HG02623 (cell line): ENCODE results near the gene ANKRD39.
"Not testable (repeated sequence)": the region's sequence is repeated elsewhere in the genome, so short reads cannot be mapped to it uniquely, and the experiment has no call there.

Experiments used
- ATAC-seq: cut with Tn5 transposase; IDR thresholded peaks from one replicate; pipeline ENCODE4 v1.9.1; 2021; ENCODE audit warnings: moderate library complexity; ENCODE audit not compliant: unreplicated experiment

The ANKRD39 gene

GRCh38 chr2:96810783-96811192 is 47.0 kb downstream of the ANKRD39 start:
- no peak for ATAC-seq

- no peak for ATAC-seq
These were observed 47.6 kb downstream of the ANKRD39 start for GRCh38 chr2:96809951-96810782.

DNA sequence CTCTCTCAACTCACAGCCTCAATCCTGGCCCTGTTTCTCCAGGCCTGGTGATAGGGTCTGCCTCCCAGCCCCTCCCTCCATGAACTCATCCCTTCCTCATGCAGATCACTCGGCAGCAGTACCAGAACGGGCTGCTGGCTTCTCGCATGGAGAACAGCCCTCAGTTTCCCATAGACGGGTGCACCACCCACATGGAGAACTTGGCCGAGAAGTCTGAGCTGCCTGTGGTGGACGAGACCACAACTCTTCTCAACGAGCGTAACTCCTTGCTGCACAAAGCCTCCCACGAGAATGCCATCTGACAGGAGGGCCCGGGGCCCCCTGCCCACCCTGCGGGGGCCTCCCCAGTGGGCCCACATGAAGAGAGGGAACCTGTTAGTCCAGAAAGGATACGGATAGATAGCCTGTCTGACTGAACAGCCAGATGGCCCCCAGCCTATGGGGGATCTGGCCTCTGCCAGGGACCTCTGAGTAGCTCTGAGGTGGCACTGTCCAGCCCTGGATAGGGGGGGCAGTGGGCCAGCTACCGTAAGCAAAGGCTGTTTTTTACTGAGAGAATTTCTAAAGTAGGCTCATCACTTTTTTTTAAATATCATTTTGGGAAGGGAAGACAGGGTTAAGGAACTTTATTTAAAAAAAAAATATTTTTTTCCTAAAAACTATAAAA is 48.5 kb downstream of the ANKRD39 start:
- no peak for ATAC-seq

DNA sequence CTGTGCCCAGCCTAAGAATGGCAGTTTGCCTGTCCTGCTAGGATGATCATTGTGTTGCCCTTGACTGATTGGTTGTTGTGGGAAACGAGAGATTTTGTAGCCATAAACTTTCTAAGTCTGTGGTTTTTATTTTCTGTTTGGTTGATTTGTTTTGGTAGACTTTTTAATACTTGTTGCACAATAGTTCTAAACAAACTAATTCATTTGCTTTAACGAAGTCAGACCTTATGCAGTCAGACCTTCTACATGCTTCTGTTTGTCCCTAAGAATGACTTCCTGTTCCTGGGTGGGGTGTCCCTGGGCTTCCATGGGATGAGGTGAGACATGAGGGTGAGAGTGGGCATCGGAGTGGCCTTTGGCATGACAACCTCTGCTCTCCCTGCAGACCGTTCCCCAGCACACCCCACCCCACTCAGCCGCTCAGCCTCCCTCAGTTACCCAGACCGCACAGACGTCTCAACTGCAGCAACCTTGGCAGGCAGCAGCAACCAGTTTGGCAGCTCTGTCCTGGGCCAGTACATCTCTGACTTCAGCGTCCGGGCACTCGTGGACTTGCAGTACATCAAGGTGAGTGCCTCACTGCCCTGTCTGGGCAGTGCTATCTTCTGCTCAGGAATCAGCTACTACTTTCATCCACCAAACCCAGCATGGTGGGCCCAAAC is 49.5 kb downstream of the ANKRD39 start:
- no peak for ATAC-seq

GRCh38 chr2:96807127-96807471 is 50.7 kb downstream of the ANKRD39 start:
- no peak for ATAC-seq

GRCh38 chr2:96806468-96807126 is 51.2 kb downstream of the ANKRD39 start:
- no peak for ATAC-seq

GRCh38 chr2:96805946-96806345 is 51.9 kb downstream of the ANKRD39 start:
- ATAC-seq: not testable (repeated sequence)

DNA sequence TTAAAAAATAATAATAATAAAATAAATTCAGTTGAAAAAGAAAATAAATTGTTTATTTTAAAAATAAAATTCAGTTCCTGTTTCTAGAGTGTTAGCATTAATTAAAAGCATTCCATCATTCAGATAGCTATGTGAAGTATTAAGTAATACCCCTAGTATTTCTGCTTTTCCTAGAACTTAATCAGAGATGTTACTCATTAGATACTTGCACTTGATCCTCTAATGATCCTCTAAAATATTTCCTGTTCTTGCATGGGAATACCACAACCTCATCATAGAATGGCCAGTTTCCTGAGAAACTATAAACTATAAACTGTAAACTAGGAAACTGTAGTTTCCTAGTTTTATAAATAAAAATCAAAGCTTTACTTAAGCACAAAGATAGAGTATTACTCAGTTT is 52.8 kb downstream of the ANKRD39 start:
- ATAC-seq: no peak

DNA sequence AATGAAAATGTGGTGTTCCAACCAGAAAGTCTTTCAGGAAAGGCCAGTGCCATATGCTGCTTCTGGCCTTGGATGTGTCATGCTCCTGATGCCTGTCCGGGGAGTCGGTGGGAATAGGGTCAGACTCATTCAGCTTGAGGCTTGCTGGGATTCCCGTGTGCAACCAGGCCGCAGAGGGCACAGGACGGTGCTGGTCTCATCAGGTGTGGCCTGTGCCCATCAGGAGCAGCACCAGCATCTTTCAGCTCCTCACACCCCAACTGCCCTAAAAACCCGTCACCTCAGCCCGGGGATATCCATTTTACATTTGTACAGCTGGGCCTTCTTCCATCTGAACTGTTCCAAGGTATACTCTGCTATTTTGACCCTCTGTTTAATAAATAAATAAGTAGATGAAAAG is 55.1 kb downstream of the ANKRD39 start:
- no peak for ATAC-seq

GRCh38 chr2:96801786-96802595 is 55.8 kb downstream of the ANKRD39 start:
- ATAC-seq: no peak

DNA sequence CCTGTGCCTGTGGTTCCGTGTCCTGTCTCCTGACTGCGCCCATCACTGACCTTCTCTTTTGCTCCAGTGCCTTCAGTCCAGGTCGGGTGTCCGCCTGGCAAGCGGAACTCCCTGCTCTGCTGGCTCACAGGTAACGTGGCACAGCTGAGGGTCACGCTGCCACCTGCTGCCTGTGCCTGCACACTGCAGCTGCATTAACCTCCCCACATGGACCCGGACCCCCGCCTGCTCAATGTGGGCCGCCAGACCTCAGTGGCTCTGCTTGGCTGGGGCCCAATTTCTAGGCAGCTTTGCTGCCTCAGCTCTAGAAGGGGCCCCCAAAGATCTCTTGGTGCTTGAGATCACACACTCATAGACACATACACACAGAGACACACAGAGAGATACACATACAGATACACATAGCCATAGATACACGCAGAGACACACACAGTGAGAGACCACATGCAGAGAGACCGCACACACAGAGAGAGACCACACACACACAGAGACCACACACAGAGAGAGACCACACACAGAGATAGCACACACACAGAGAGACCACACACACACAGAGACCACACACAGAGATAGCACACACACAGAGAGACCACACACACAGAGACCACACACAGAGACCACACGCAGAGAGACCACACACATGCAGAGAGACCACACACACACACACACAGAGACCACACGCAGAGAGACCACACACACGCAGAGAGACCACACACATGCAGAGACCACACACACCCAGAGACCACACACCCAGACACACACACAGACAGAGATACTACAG is 56.6 kb downstream of the ANKRD39 start:
- no peak for ATAC-seq

DNA sequence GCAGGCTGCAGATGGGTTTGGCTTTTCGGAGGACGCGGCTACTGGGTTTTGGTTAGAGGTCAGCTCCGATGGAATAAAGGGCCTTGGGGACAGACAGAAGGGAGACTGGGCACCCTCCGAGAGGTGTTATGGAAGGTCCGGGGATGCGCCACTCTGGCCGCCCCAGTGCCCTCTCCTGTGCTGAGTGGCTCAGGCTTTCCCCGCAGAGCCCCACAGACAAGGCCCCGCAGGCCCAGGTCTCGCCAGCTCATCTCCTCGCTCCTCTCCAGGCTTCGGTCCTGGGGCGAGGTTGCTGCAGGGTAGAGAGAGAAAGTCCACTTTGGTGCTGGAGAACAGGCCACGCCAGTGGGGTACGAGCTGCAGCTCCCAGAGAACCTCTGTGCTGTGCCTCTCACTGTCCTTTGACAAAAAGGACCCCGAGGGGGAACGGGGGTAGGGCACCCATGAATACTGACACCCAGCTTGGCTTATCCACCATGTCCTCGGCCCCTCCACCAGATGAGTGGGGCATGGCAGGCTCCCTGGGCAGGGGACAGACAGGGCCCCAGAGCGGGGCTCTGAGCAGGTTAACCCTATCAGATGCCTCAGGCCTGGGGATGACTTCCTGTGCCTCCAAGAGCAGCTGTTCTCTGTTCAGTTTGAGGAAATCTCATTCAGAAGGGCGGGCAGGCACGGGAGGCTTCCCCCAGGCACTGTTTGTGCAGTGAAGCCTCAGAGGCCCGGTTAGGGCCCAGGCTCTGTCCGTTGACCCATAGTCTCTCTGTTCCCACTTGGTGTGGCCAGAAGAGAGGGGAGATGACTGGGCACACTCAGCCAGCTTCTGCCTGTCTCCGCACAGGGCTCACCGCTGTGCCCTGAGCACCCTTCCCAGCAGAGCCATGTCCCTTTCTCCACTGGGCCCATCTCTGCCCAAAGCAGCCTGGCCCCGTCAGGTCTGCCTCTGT is 57.5 kb downstream of the ANKRD39 start:
- ATAC-seq: no peak

DNA sequence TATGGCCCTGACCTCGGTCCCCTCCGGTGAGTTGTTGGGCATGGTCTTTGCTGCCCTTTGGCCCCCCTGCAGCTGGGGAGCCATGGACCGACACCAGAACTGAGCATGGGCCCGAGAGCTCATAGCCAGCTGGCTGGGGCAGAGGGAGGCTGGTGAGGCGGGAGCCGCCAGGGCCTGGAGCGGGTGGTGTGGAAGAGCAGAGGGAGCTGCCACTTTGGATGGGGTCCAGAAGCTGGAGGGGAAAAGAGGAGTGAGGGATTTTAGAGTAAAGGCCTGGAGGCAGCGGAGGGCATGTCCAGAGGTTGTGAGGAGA is 58.2 kb downstream of the ANKRD39 start:
- ATAC-seq: no peak

DNA sequence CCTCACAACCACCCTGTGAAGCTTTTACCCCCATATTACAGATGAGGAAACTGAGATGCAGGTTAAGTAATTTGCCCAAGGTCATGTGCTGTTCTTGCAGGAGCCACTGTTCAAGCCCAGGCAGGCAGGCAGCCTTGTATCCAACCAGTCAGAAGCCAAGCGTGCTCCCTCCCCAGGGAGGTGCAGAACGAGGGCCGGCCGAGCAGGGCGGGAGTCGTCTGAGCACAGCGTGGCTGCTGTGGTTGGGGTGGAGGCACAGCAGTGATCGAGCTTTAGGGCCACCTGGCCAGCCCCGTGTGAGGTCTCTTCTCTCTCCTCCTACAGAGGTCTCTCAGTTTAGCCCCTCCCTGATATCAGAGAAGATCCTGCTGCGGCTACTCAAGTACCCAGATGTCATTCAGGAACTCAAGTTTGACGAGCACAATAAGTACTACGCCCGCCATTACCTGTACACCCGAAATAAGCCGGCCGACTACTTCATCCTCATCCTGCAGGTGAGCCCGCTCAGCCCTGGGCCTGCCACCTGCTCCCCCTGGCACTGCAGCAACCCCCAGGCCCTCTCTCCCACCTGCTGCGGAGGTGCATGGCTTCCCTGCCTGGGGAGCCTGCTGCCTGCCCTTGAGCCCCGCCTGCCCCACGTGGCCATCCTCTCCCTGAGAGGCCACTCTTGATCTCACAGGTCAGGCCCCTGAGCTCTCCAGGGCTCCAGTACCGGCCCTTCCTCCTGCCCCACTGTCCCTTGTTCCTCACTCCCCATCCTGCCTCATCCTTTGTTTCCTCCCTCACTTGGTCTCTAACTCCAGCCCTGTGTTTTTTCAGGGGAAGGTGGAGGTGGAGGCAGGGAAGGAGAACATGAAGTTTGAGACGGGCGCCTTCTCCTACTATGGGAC is 58.8 kb downstream of the ANKRD39 start:
- no peak for ATAC-seq
